Neural cell (in vitro differentiated cells): Measurements from ENCODE around the gene CREB3L1. TPM values are rescaled to one million over a fixed set of nuclear protein-coding genes. Genes with fewer than 3 reads are reported as not detected.

Experiments used
- H2AFZ ChIP-seq: fragments of 200-600, 300-800 bp; sonication (generic), shearing (Covaris generic); 2 replicates; pipeline ENCODE4 v1.6.0; 2014; ENCODE audit warnings: low read depth, mild to moderate bottlenecking, antibody characterized with exemption, low read length, moderate library complexity
- H3F3A ChIP-seq: fragments of 200-600 bp; shearing (Covaris generic); 2 replicates; pipeline ENCODE4 v1.6.1; 2016; ENCODE audit warnings: mild to moderate bottlenecking, moderate library complexity, mixed read lengths, antibody characterized with exemption, low read length; ENCODE audit not compliant: insufficient read depth, poor library complexity, severe bottlenecking
- H3K27ac ChIP-seq: fragments of 200-600, 300-800 bp; sonication (generic), shearing (Covaris generic); 2 replicates; pipeline ENCODE4 v1.5.1; 2014; ENCODE audit warnings: mild to moderate bottlenecking, low read length, moderate library complexity
- H3K27me3 ChIP-seq: fragments of 300-800, 200-600 bp; sonication (generic), shearing (Covaris generic); 2 replicates; pipeline ENCODE4 v1.6.0; 2014; ENCODE audit warnings: mild to moderate bottlenecking, low read depth, low read length, moderate library complexity; ENCODE audit not compliant: insufficient read depth
- H3K36me3 ChIP-seq: fragments of 300-800, 200-600 bp; sonication (generic), shearing (Covaris generic); 2 replicates; pipeline ENCODE4 v1.5.1; 2014; ENCODE audit warnings: mild to moderate bottlenecking, antibody characterized with exemption, low read length, moderate library complexity; ENCODE audit not compliant: insufficient read depth
- H3K4me2 ChIP-seq: fragments of 300-800, 200-600 bp; sonication (generic), shearing (Covaris generic); 2 replicates; pipeline ENCODE4 v1.6.0; 2014; ENCODE audit warnings: mild to moderate bottlenecking, low read length
- H3K4me3 ChIP-seq: fragments of 300-800, 200-600 bp; sonication (generic), shearing (Covaris generic); 2 replicates; pipeline ENCODE4 v1.5.1; 2014; ENCODE audit warnings: mild to moderate bottlenecking, low read length, moderate library complexity
- H3K79me2 ChIP-seq: fragments of 200-600 bp; shearing (Covaris generic); replicated peaks from 2 replicates; pipeline ENCODE4 v1.6.0; 2014; ENCODE audit warnings: mild to moderate bottlenecking, low read length, moderate library complexity; ENCODE audit not compliant: insufficient read depth
- H3K9ac ChIP-seq: fragments of 300-800, 200-600 bp; sonication (generic), shearing (Covaris generic); 2 replicates; pipeline ENCODE4 v1.6.1; 2016; ENCODE audit warnings: mild to moderate bottlenecking, low read length, mixed read lengths
- H3K9me2 ChIP-seq: fragments of 200-600 bp; shearing (Covaris generic); 2 replicates; pipeline ENCODE4 v1.6.1; 2016; ENCODE audit warnings: mild to moderate bottlenecking, low read length, mixed read lengths; ENCODE audit not compliant: insufficient read depth
- H3K9me3 ChIP-seq: fragments of 200-600, 300-800 bp; sonication (generic), shearing (Covaris generic); 2 replicates; pipeline ENCODE4 v1.6.1; 2016; ENCODE audit warnings: mild to moderate bottlenecking, mixed run types, low read length, moderate library complexity, mixed read lengths
- H4K20me1 ChIP-seq: fragments of 200-600 bp; shearing (Covaris generic); 2 replicates; pipeline ENCODE4 v1.6.1; 2016; ENCODE audit warnings: mild to moderate bottlenecking, mixed run types; ENCODE audit not compliant: insufficient read depth
- EP300 ChIP-seq: fragments of 450-650 bp; conservative IDR thresholded peaks from 2 replicates; pipeline ENCODE4 v1.6.1; 2014; ENCODE audit warnings: antibody characterized with exemption, mild to moderate bottlenecking, moderate library complexity; ENCODE audit not compliant: poor library complexity, severe bottlenecking
- EZH2 ChIP-seq: fragments of 200-600, 300-800 bp; shearing (Covaris generic), sonication (generic); IDR thresholded peaks from 2 replicates; pipeline ENCODE4 v1.6.1; 2014; ENCODE audit warnings: antibody characterized with exemption, low read length, borderline replicate concordance, mild to moderate bottlenecking; ENCODE audit not compliant: insufficient read depth, poor library complexity, severe bottlenecking
- MXI1 ChIP-seq: fragments of 450-650 bp; conservative IDR thresholded peaks from 2 replicates; pipeline ENCODE4 v1.6.1; 2014; ENCODE audit warnings: antibody characterized with exemption, mild to moderate bottlenecking; ENCODE audit not compliant: poor library complexity, severe bottlenecking
- POLR2AphosphoS5 ChIP-seq: IDR thresholded peaks from 2 replicates; pipeline ENCODE4 v1.6.1; 2012
- RAD21 ChIP-seq: fragments of 450-650 bp; conservative IDR thresholded peaks from 2 replicates; pipeline ENCODE4 v1.6.1; 2014; ENCODE audit warnings: antibody characterized with exemption, mild to moderate bottlenecking, moderate library complexity
- REST ChIP-seq: IDR thresholded peaks from 2 replicates; pipeline ENCODE4 v1.6.1; 2012; ENCODE audit warnings: borderline replicate concordance
- SMC3 ChIP-seq: fragments of 450-650 bp; conservative IDR thresholded peaks from 2 replicates; pipeline ENCODE4 v1.6.1; 2014; ENCODE audit warnings: antibody characterized with exemption, mild to moderate bottlenecking, moderate library complexity; ENCODE audit not compliant: poor library complexity
- TAF1 ChIP-seq: IDR thresholded peaks from 2 replicates; pipeline ENCODE4 v1.6.1; 2012; ENCODE audit warnings: low read depth
- polyA plus RNA-seq: library from polyadenylated mRNA; depleted of rRNA; stranded (reverse); fragments of >200 nt; gene quantifications from 2 replicates; pipeline ENCODE4 v1.2.3, GENCODE V29; 2014
- TF ChIP-seq, protein P1 (sequence below): fragments of 450-650 bp; IDR thresholded peaks from 2 replicates; pipeline ENCODE4 v1.5.1; 2014; ENCODE audit warnings: antibody characterized with exemption, mild to moderate bottlenecking, moderate library complexity; ENCODE audit not compliant: poor library complexity, severe bottlenecking

Gene CREB3L1
- polyA plus RNA-seq, 1 donor from 2014 or later = not detected

GRCh38 chr11:46309814-46310259 is 32.4 kb downstream of the CREB3L1 start:
- Histone ChIP-seq H3K9me3 (no peaks in the 10 kb centered on the region), H3K4me2 (no peak overlapping the region), H3K27me3 (no peaks in the 10 kb centered on the region), H3K27ac (no peak overlapping the region), H4K20me1 (no peaks in the 10 kb centered on the region), H2AFZ (no peak overlapping the region), H3K4me3 (no peak overlapping the region), H3K79me2 (no peaks in the 10 kb centered on the region), H3K9me2 (no peaks in the 10 kb centered on the region), H3K36me3 (no peaks in the 10 kb centered on the region), H3F3A (no peaks in the 10 kb centered on the region), H3K9ac (no peak overlapping the region)
- TF ChIP-seq MXI1 (no peak), EP300 (no peak), EZH2 (no peak), TAF1 (no peak), POLR2AphosphoS5 (no peak), REST (no peak), SMC3 (no peak)
- TF ChIP-seq, protein P1, sequence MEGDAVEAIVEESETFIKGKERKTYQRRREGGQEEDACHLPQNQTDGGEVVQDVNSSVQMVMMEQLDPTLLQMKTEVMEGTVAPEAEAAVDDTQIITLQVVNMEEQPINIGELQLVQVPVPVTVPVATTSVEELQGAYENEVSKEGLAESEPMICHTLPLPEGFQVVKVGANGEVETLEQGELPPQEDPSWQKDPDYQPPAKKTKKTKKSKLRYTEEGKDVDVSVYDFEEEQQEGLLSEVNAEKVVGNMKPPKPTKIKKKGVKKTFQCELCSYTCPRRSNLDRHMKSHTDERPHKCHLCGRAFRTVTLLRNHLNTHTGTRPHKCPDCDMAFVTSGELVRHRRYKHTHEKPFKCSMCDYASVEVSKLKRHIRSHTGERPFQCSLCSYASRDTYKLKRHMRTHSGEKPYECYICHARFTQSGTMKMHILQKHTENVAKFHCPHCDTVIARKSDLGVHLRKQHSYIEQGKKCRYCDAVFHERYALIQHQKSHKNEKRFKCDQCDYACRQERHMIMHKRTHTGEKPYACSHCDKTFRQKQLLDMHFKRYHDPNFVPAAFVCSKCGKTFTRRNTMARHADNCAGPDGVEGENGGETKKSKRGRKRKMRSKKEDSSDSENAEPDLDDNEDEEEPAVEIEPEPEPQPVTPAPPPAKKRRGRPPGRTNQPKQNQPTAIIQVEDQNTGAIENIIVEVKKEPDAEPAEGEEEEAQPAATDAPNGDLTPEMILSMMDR = no peak

GRCh38 chr11:46315033-46315738 is 37.7 kb downstream of the CREB3L1 start:
- Histone ChIP-seq H3F3A (no peaks in the 10 kb centered on the region), H2AFZ (no peak overlapping the region), H3K27me3 (no peaks in the 10 kb centered on the region), H3K4me3 (no peak overlapping the region), H3K4me2 (no peak overlapping the region), H3K36me3 (no peaks in the 10 kb centered on the region), H3K9ac (no peak overlapping the region), H3K79me2 (no peaks in the 10 kb centered on the region), H3K9me3 (no peaks in the 10 kb centered on the region), H3K9me2 (no peaks in the 10 kb centered on the region), H4K20me1 (no peaks in the 10 kb centered on the region), H3K27ac (no peak overlapping the region)
- TF ChIP-seq, protein P1 = peak; percentile 56
- TF ChIP-seq EZH2 (no peak), RAD21 (peak; percentile 25), REST (no peak)
